HG03378 (cell line): Measurements from ENCODE around the gene ALB.
"Not testable (repeated sequence)": the region's sequence is repeated elsewhere in the genome, so short reads cannot be mapped to it uniquely, and the experiment has no call there.

Experiments
- ATAC-seq: cut with Tn5 transposase; IDR thresholded peaks from one replicate; pipeline ENCODE4 v1.9.1; 2021; ENCODE audit warnings: mild to moderate bottlenecking, moderate library complexity; ENCODE audit not compliant: unreplicated experiment

ALB gene

DNA sequence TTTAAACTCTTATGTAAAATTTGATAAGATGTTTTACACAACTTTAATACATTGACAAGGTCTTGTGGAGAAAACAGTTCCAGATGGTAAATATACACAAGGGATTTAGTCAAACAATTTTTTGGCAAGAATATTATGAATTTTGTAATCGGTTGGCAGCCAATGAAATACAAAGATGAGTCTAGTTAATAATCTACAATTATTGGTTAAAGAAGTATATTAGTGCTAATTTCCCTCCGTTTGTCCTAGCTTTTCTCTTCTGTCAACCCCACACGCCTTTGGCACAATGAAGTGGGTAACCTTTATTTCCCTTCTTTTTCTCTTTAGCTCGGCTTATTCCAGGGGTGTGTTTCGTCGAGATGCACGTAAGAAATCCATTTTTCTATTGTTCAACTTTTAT is at the start of gene ALB:
TSS of gene ALB (plus strand) at position 246 of the 400 bp plus-strand sequence. CDS start at position 287, 41 bp downstream.
- no peak for ATAC-seq

- not testable (repeated sequence) for ATAC-seq
Observed at GRCh38 chr4:73357174-73357573, 46.9 kb upstream of the ALB start.

- not testable (repeated sequence) for ATAC-seq
Observed at GRCh38 chr4:73369506-73370199, 34.4 kb upstream of the ALB start.

GRCh38 chr4:73375328-73375741 is 28.8 kb upstream of the ALB start:
- no peak for ATAC-seq

- no peak for ATAC-seq
Observed at GRCh38 chr4:73376251-73376650, 27.8 kb upstream of the ALB start.

GRCh38 chr4:73376976-73377375 is 27.1 kb upstream of the ALB start:
- ATAC-seq, result no peak

DNA sequence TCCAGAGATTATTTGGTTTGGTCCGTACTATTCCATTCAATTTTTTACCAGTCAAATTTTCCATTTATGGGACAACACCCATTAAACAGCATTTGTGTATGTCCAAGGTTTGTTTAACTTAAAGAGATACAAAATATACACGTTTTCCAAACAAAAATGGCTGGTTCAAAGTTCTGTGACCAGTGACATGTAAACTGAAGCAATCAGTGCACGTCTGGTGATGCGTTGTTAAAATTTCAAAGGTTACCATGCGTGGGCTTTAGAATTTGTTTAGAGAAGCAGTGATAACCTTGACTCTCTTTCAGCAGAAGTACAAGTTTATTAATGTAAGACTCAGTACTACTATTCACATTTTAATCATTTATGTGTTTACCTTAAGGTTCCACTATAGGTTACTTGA is 25.2 kb upstream of the ALB start:
- ATAC-seq, result no peak

DNA sequence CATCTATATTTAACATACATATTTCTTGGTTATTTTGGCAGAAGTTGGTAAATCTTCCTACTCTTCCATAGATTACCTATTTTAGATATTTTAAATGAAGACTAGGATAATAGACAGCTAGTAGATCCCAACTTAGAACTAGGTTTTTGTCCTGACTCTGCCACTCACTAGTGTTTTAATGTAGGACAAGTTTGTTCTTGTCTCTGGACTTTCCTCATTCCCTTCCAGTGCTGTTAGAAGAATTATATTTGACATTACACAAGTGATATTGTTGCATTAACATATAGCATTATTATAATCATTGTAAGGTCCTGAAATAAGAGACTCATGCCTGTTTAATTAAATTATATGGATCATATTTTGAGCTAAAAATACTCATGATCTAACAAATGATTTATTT is 24.1 kb upstream of the ALB start:
- ATAC-seq, result no peak

GRCh38 chr4:73381214-73381613 is 22.9 kb upstream of the ALB start:
- ATAC-seq, result no peak

- no peak for ATAC-seq
Observed at GRCh38 chr4:73383452-73383851, 20.6 kb upstream of the ALB start.

- peak; percentile 46 for ATAC-seq
Observed at GRCh38 chr4:73387552-73387951, 16.5 kb upstream of the ALB start.

GRCh38 chr4:73388887-73389286 is 15.2 kb upstream of the ALB start:
- ATAC-seq, result no peak

DNA sequence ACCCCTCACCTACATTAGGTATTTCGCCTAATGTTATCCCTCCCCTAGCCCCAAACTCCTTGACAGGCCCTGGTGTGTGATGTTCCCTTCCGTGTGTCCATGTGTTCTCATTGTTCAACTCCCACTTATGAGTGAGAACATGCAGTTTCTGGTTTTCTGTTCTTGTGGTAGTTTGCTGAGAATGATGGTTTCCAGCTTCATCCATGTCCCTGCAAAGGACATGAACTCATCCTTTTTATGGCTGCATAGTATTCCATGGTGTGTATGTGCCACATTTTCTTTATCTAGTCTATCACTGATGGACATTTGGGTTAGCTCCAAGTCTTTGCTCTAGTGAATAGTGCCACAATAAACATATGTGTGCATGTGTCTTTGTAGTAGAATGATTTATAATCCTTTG is 14.4 kb upstream of the ALB start:
- ATAC-seq, result not testable (repeated sequence)

GRCh38 chr4:73391774-73392173 is 12.3 kb upstream of the ALB start:
- ATAC-seq, result no peak

DNA sequence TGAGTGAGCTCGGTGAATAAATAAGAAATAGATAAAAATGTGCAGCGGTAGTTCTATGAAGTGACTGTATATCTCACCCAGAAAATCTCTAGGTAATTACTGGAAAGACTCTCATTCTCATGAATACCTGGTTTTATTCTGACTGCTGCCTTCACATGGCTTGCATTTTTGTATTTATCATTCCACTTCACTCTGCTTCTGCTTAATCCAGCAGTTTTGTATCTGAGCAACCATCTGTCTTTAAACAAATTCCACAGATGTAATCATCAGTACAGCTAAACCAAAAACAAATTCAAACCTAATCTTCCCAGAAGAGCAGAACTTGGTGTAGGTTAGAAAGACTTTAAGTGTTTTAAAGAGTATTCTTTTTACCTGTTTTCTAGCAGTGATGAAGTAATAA is 11.2 kb upstream of the ALB start:
- no peak for ATAC-seq

GRCh38 chr4:73396304-73396703 is 7.8 kb upstream of the ALB start:
- no peak for ATAC-seq

GRCh38 chr4:73396993-73397972 is 6.8 kb upstream of the ALB start:
- ATAC-seq, result no peak

DNA sequence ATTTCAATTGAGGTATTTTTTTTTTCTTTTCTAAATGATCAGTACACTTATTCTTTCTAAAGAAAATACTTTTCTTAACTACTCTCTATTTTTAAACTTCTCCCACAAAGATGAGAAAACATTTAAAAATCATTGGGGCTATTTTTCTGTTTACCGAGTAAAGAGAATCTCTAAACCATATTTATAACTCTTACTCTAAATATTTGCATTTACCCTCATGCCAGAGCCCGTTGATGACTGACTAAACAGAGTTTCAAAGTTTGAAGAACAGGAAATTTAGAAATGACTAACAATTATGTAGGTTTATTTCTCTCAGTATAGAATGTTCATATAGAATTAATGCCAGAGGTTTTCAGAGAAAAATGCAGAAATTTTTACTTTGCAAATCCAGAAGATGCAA is 2.7 kb upstream of the ALB start:
- ATAC-seq, result no peak

GRCh38 chr4:73404457-73404856 is 370 bp downstream of the ALB start:
- ATAC-seq, result no peak

DNA sequence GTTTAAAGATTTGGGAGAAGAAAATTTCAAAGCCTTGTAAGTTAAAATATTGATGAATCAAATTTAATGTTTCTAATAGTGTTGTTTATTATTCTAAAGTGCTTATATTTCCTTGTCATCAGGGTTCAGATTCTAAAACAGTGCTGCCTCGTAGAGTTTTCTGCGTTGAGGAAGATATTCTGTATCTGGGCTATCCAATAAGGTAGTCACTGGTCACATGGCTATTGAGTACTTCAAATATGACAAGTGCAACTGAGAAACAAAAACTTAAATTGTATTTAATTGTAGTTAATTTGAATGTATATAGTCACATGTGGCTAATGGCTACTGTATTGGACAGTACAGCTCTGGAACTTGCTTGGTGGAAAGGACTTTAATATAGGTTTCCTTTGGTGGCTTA is 1.1 kb downstream of the ALB start:
- no peak for ATAC-seq

GRCh38 chr4:73406548-73406875 is 2.4 kb downstream of the ALB start:
- ATAC-seq, result no peak

- ATAC-seq, result no peak
Observed at GRCh38 chr4:73407227-73407673, 3.2 kb downstream of the ALB start.
